Thyroid gland (tissue), 4 donors: ENCODE results near the gene SMIM7. TPM values are rescaled to one million over a fixed set of nuclear protein-coding genes. Genes with fewer than 3 reads are reported as not detected.

Experiments used
- DNase-seq, 2 donors: peaks; one replicate each; pipeline ENCODE4 v3.0.0-alpha.2; 2019
- H3K27ac ChIP-seq, 3 donors: fragments of 200-600 bp; sonication (generic); 1 replicate in 2 of 3; 2 replicates in 1 of 3; pipeline ENCODE4 v1.5.1; 2016 to 2019; ENCODE audit warnings: mild to moderate bottlenecking in 1 of 3, moderate library complexity in 1 of 3
- H3K27me3 ChIP-seq: fragments of 200-600 bp; sonication (generic); one replicate; pipeline ENCODE4 v1.5.1; 2019
- H3K36me3 ChIP-seq, 2 donors: fragments of 200-600 bp; sonication (generic); one replicate each; pipeline ENCODE4 v1.5.1; 2016 to 2019
- H3K4me1 ChIP-seq, 2 donors: fragments of 200-600 bp; sonication (generic); one replicate each; pipeline ENCODE4 v1.5.1; 2017 to 2019
- H3K4me3 ChIP-seq, 3 donors: fragments of 200-600 bp; sonication (generic); replicated peaks in 1 of 3; 1 replicate in 2 of 3; 2 replicates in 1 of 3; pipeline ENCODE4 v1.5.1; 2016; ENCODE audit warnings: mild to moderate bottlenecking in 1 of 3
- H3K9me3 ChIP-seq: fragments of 200-600 bp; sonication (generic); one replicate; pipeline ENCODE4 v1.5.1; 2017
- POLR2A ChIP-seq, 2 donors: fragments of 450-650 bp; IDR thresholded peaks; one replicate each; pipeline ENCODE4 v1.6.1; 2017; ENCODE audit warnings: antibody characterized with exemption in 2 of 2, mild to moderate bottlenecking in 2 of 2, moderate library complexity in 1 of 2
- WGBS, 2 donors: methylation state at CpG; one replicate each; pipeline ENCODE4 v1.1.5; 2017; 5-methylcytosine and 5-hydroxymethylcytosine counted together
- intact Hi-C: fragments of 100-400 bp; cut with DNase I; formaldehyde crosslinking; loops from one replicate; pipeline ENCODE4 v1.15.1; 2023
- total RNA-seq, 4 donors: library from RNA; depleted of rRNA; stranded (reverse); fragments of >200 nt; gene quantifications; one replicate each; pipeline ENCODE4 v1.2.3, GENCODE V29; 2016
- TF ChIP-seq, protein P1 (sequence below), 6 experiments: fragments of 200-600 bp in 3 of 6; fragments of 450-650 bp in 3 of 6; sonication (generic) in 3 of 6; IDR thresholded peaks; one replicate each; pipeline ENCODE4 v1.5.1; 2016 to 2019; ENCODE audit warnings: antibody characterized with exemption in 6 of 6, mild to moderate bottlenecking in 2 of 6, inconsistent platforms in 1 of 6, moderate library complexity in 1 of 6

The SMIM7 gene
- total RNA-seq, 4 donors from 2014 or later, result 80.9 to 171 (median 119) TPM

- DNase-seq, result no peak
- no peaks in the 10 kb centered on the region for H3K36me3 ChIP-seq
- WGBS, 2 donors, result 92 to 95% methylated on average over 1 of the region's 1 CpG
- peaks cover 23 to 51% of the 10 kb centered on the region in 2 donors for H3K4me1 ChIP-seq
- peak overlapping the region in 1 of 3 donors; percentile 4 for H3K27ac ChIP-seq
- intact Hi-C loops, result no loop called here
- H3K4me3 ChIP-seq, result no peak overlapping the region
- no peaks in the 10 kb centered on the region for H3K27me3 ChIP-seq
- TF ChIP-seq POLR2A (IDR thresholded peaks at IDR 0.05), result no peak
- H3K9me3 ChIP-seq, result no peaks in the 10 kb centered on the region
These were observed 51.6 kb downstream of the SMIM7 start for GRCh38 chr19:16608290-16608739.

DNA sequence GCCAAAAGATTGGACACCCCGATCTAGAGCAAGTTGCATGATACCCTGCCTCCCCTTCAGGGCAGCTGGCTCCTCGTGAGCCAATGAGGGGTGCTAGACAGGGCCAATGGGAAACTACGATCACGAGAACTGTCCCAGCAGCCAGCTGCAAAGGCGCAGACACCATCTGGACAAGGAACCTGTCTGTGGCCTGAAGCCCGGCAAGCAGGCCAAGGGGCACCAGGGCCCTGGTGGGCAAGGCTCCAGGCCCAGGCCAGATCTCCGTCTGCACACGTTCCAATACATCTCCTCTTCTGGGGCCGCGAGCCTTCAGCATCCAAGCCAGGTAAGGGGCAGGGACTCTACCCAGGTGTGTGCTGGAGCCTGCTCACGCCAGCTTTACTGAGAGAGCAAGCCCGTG lies 52.1 kb downstream of the SMIM7 start:
- peaks cover 23 to 49% of the 10 kb centered on the region in 2 donors for H3K4me1 ChIP-seq
- intact Hi-C loops, result no loop called here
- WGBS, 2 donors, result 93 to 95% methylated on average over 7 to 12 of the region's 12 CpGs
- no peaks in the 10 kb centered on the region for H3K27me3 ChIP-seq
- peak overlapping the region in 1 of 3 donors; percentile 4 for H3K27ac ChIP-seq
- H3K9me3 ChIP-seq, result no peaks in the 10 kb centered on the region
- DNase-seq, result no peak
- H3K4me3 ChIP-seq, result no peak overlapping the region
- TF ChIP-seq, protein P1, sequence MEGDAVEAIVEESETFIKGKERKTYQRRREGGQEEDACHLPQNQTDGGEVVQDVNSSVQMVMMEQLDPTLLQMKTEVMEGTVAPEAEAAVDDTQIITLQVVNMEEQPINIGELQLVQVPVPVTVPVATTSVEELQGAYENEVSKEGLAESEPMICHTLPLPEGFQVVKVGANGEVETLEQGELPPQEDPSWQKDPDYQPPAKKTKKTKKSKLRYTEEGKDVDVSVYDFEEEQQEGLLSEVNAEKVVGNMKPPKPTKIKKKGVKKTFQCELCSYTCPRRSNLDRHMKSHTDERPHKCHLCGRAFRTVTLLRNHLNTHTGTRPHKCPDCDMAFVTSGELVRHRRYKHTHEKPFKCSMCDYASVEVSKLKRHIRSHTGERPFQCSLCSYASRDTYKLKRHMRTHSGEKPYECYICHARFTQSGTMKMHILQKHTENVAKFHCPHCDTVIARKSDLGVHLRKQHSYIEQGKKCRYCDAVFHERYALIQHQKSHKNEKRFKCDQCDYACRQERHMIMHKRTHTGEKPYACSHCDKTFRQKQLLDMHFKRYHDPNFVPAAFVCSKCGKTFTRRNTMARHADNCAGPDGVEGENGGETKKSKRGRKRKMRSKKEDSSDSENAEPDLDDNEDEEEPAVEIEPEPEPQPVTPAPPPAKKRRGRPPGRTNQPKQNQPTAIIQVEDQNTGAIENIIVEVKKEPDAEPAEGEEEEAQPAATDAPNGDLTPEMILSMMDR (IDR thresholded peaks at IDR 0.05), result no peak
- no peak for TF ChIP-seq POLR2A (IDR thresholded peaks at IDR 0.05)
- no peaks in the 10 kb centered on the region for H3K36me3 ChIP-seq

- no peak overlapping the region for H3K27ac ChIP-seq
These were observed 54.4 kb downstream of the SMIM7 start for GRCh38 chr19:16605553-16605994.

GRCh38 chr19:16605115-16605514 lies 54.8 kb downstream of the SMIM7 start:
- H3K27ac ChIP-seq, result no peak overlapping the region
- no peak for DNase-seq
- H3K9me3 ChIP-seq, result no peaks in the 10 kb centered on the region
- peaks cover 9 to 26% of the 10 kb centered on the region in 2 donors for H3K4me1 ChIP-seq
- H3K27me3 ChIP-seq, result no peaks in the 10 kb centered on the region
- TF ChIP-seq POLR2A (IDR thresholded peaks at IDR 0.05), result no peak
- TF ChIP-seq, protein P1 (IDR thresholded peaks at IDR 0.05), result no peak
- H3K4me3 ChIP-seq, result no peak overlapping the region
- 88 to 91% methylated on average over 3 of the region's 3 CpGs for WGBS, 2 donors
- H3K36me3 ChIP-seq, result no peaks in the 10 kb centered on the region
- intact Hi-C loops, result no loop called here

More at GRCh38 chr19:16605553-16605994, 54.4 kb downstream of the SMIM7 start:
- Histone ChIP-seq H3K4me1 (peaks cover 9 to 27% of the 10 kb centered on the region in 2 donors), H3K4me3 (no peak overlapping the region), H3K27me3 (no peaks in the 10 kb centered on the region), H3K36me3 (no peaks in the 10 kb centered on the region), H3K9me3 (no peaks in the 10 kb centered on the region)
- WGBS, 2 donors, result 38 to 48% methylated on average over 5 to 8 of the region's 8 CpGs
- intact Hi-C loops, result no loop called here
- TF ChIP-seq, protein P1 (IDR thresholded peaks at IDR 0.05), result peak in 2 of 6 experiments; percentile 19 to 25
- TF ChIP-seq POLR2A (IDR thresholded peaks at IDR 0.05), result no peak
- DNase-seq, result peak; percentile 47 to 61

DNA sequence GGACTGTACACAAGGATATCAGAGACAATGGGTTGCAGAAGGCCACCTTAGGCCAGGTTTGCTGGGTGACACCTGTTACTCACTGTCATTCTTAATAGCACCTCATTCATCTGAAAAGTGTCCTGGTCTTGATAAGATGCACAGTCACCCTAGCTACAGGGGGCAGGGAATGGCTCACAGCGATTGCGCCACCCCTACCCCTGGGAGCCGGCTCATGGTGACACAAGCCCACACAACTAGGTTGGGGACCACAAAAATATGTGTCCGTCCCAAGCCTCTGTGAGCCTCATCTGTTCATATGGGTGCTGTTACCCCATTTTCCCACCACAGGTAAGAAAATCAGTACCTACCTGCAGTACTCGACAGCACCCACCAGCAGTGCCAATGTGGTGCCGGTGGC lies 55.3 kb downstream of the SMIM7 start:
- DNase-seq, result no peak
- Histone ChIP-seq H3K4me1 (peaks cover 9 to 24% of the 10 kb centered on the region in 2 donors), H3K9me3 (no peaks in the 10 kb centered on the region), H3K27ac (no peak overlapping the region), H3K4me3 (no peak overlapping the region), H3K36me3 (no peaks in the 10 kb centered on the region), H3K27me3 (no peaks in the 10 kb centered on the region)
- TF ChIP-seq, protein P1 (IDR thresholded peaks at IDR 0.05), result no peak
- no peak for TF ChIP-seq POLR2A (IDR thresholded peaks at IDR 0.05)
- 97% methylated on average over 6 of the region's 6 CpGs for WGBS, 2 donors
- intact Hi-C loops, result no loop called here
